ENCODE results near the gene KCNH4.

The KCNH4 gene

GRCh38 chr17:42179335-42179734 lies 1.6 kb downstream of the KCNH4 start:
- Histone ChIP-seq H3K27me3 (ENCODE audit: control insufficient read depth, insufficient read depth, low read length) (peaks cover 6% of the 10 kb centered on the region), H3K27ac (no peak overlapping the region), H3K9ac (no peak overlapping the region), H3K9me3 (ENCODE audit: control insufficient read depth, low read length) (no peaks in the 10 kb centered on the region), H3K36me3 (ENCODE audit: control insufficient read depth, insufficient read depth, low read length) (no peaks in the 10 kb centered on the region), H3K4me2 (ENCODE audit: low read length) (no peak overlapping the region), H3K4me3 (ENCODE audit: low read depth, low read length) (no peak overlapping the region), H3K4me1 (peaks cover 20% of the 10 kb centered on the region), H3K79me2 (no peaks in the 10 kb centered on the region), H2AFZ (no peak overlapping the region)
- TF ChIP-seq CTCF (IDR thresholded peaks at IDR 0.05) = no peak

GRCh38 chr17:42178817-42179216 lies 2.1 kb downstream of the KCNH4 start:
- Histone ChIP-seq H3K4me1 (peaks cover 17% of the 10 kb centered on the region), H2AFZ (peak overlapping the region; percentile 28), H3K4me2 (ENCODE audit: low read length) (no peak overlapping the region), H3K36me3 (ENCODE audit: control insufficient read depth, insufficient read depth, low read length) (no peaks in the 10 kb centered on the region), H3K9me3 (ENCODE audit: control insufficient read depth, low read length) (no peaks in the 10 kb centered on the region), H3K4me3 (ENCODE audit: low read depth, low read length) (no peak overlapping the region), H3K27ac (no peak overlapping the region), H3K27me3 (ENCODE audit: control insufficient read depth, insufficient read depth, low read length) (peaks cover 6% of the 10 kb centered on the region), H3K79me2 (no peaks in the 10 kb centered on the region), H3K9ac (no peak overlapping the region)
- TF ChIP-seq CTCF (IDR thresholded peaks at IDR 0.05) = no peak

- Histone ChIP-seq H3K79me2 (no peaks in the 10 kb centered on the region), H3K27me3 (ENCODE audit: control insufficient read depth, insufficient read depth, low read length) (peaks cover 6% of the 10 kb centered on the region), H3K9me3 (ENCODE audit: control insufficient read depth, low read length) (no peaks in the 10 kb centered on the region), H2AFZ (no peak overlapping the region), H3K4me3 (ENCODE audit: low read depth, low read length) (no peak overlapping the region), H3K9ac (no peak overlapping the region), H3K4me1 (peaks cover 9% of the 10 kb centered on the region), H3K27ac (no peak overlapping the region), H3K36me3 (ENCODE audit: control insufficient read depth, insufficient read depth, low read length) (no peaks in the 10 kb centered on the region), H3K4me2 (ENCODE audit: low read length) (no peak overlapping the region)
- TF ChIP-seq CTCF (IDR thresholded peaks at IDR 0.05) = no peak
These were observed 3.3 kb downstream of the KCNH4 start for GRCh38 chr17:42177684-42178083.

- H3K9me3 ChIP-seq (ENCODE audit: control insufficient read depth, low read length) = no peaks in the 10 kb centered on the region
- no peaks in the 10 kb centered on the region for H3K4me1 ChIP-seq
- no peak overlapping the region for H3K27ac ChIP-seq
- H3K4me2 ChIP-seq (ENCODE audit: low read length) = no peak overlapping the region
- no peaks in the 10 kb centered on the region for H3K79me2 ChIP-seq
- H3K27me3 ChIP-seq (ENCODE audit: control insufficient read depth, insufficient read depth, low read length) = no peaks in the 10 kb centered on the region
- H3K36me3 ChIP-seq (ENCODE audit: control insufficient read depth, insufficient read depth, low read length) = no peaks in the 10 kb centered on the region
- H2AFZ ChIP-seq = no peak overlapping the region
- no peak overlapping the region for H3K9ac ChIP-seq
- no peak overlapping the region for H3K4me3 ChIP-seq (ENCODE audit: low read depth, low read length)
- no peak for TF ChIP-seq CTCF (IDR thresholded peaks at IDR 0.05)
These were observed 6.7 kb downstream of the KCNH4 start for GRCh38 chr17:42174126-42174783.

- Histone ChIP-seq H3K27me3 (ENCODE audit: control insufficient read depth, insufficient read depth, low read length) (no peaks in the 10 kb centered on the region), H3K79me2 (no peaks in the 10 kb centered on the region), H3K36me3 (ENCODE audit: control insufficient read depth, insufficient read depth, low read length) (no peaks in the 10 kb centered on the region), H3K9ac (no peak overlapping the region), H3K4me3 (ENCODE audit: low read depth, low read length) (no peak overlapping the region), H3K9me3 (ENCODE audit: control insufficient read depth, low read length) (no peaks in the 10 kb centered on the region), H3K4me2 (ENCODE audit: low read length) (no peak overlapping the region), H3K4me1 (no peaks in the 10 kb centered on the region), H2AFZ (no peak overlapping the region), H3K27ac (no peak overlapping the region)
- TF ChIP-seq CTCF (IDR thresholded peaks at IDR 0.05) = no peak
These were observed 9.1 kb downstream of the KCNH4 start for GRCh38 chr17:42171831-42172230.
